ENCODE results near the gene KCNMA1. TPM values are rescaled to one million over a fixed set of nuclear protein-coding genes. Genes with fewer than 3 reads are reported as not detected.

Gene KCNMA1
- total RNA-seq, 2 donors from 2014 or later: 5.9 to 9.3 TPM

GRCh38 chr10:77625379-77625778 is 12.2 kb downstream of the KCNMA1 start:
- no peaks in the 10 kb centered on the region for H3K27me3 ChIP-seq
- no peak overlapping the region for H3K4me3 ChIP-seq
- DNase-seq (no peak), ATAC-seq (no peak)
- H3K4me1 ChIP-seq: no peaks in the 10 kb centered on the region
- intact Hi-C loops (cut with DNase I): no loop called here
- TF ChIP-seq CTCF (IDR thresholded peaks at IDR 0.05): no peak
- TF ChIP-seq POLR2A (IDR thresholded peaks at IDR 0.05): no peak
- no peak overlapping the region for H3K27ac ChIP-seq
- no peaks in the 10 kb centered on the region for H3K9me3 ChIP-seq
- WGBS, 2 donors: 79 to 90% methylated on average over 3 of the region's 3 CpGs
- H3K36me3 ChIP-seq (replicated peaks in 1 of 2; ENCODE audit: insufficient read depth in 1 of 2, low read depth in 2 of 2): no peaks in the 10 kb centered on the region

- Histone ChIP-seq H3K9me3 (no peaks in the 10 kb centered on the region), H3K4me3 (no peak overlapping the region), H3K27ac (peak overlapping the region in 1 of 4 donors; percentile 9), H3K27me3 (no peaks in the 10 kb centered on the region), H3K4me1 (no peaks in the 10 kb centered on the region), H3K36me3 (replicated peaks in 1 of 2; ENCODE audit: insufficient read depth in 1 of 2, low read depth in 2 of 2) (no peaks in the 10 kb centered on the region)
- no peak for DNase-seq
- intact Hi-C loops (cut with DNase I): no loop called here
- 66 to 70% methylated on average over 4 of the region's 4 CpGs for WGBS, 2 donors
- ATAC-seq: no peak
- TF ChIP-seq POLR2A (IDR thresholded peaks at IDR 0.05) (no peak), CTCF (IDR thresholded peaks at IDR 0.05) (no peak)
Observed at GRCh38 chr10:77622889-77623291, 14.7 kb downstream of the KCNMA1 start.

GRCh38 chr10:77620731-77621130 is 16.9 kb downstream of the KCNMA1 start:
- no peak for ATAC-seq
- Histone ChIP-seq H3K4me1 (no peaks in the 10 kb centered on the region), H3K36me3 (replicated peaks in 1 of 2; ENCODE audit: insufficient read depth in 1 of 2, low read depth in 2 of 2) (no peaks in the 10 kb centered on the region), H3K27me3 (no peaks in the 10 kb centered on the region), H3K4me3 (no peak overlapping the region), H3K9me3 (no peaks in the 10 kb centered on the region), H3K27ac (no peak overlapping the region)
- DNase-seq: no peak
- intact Hi-C loops (cut with DNase I): no loop called here
- WGBS, 2 donors: 84 to 92% methylated on average over 6 of the region's 6 CpGs
- TF ChIP-seq CTCF (IDR thresholded peaks at IDR 0.05) (no peak), POLR2A (IDR thresholded peaks at IDR 0.05) (no peak)

- Histone ChIP-seq H3K9me3 (no peaks in the 10 kb centered on the region), H3K27ac (no peak overlapping the region), H3K27me3 (no peaks in the 10 kb centered on the region), H3K36me3 (replicated peaks in 1 of 2; ENCODE audit: insufficient read depth in 1 of 2, low read depth in 2 of 2) (no peaks in the 10 kb centered on the region), H3K4me3 (no peak overlapping the region), H3K4me1 (no peaks in the 10 kb centered on the region)
- ATAC-seq: no peak
- DNase-seq: no peak
- intact Hi-C loops (cut with DNase I): no loop called here
- WGBS, 2 donors: 76 to 79% methylated on average over 12 to 13 of the region's 13 CpGs
- TF ChIP-seq CTCF (IDR thresholded peaks at IDR 0.05): no peak
- TF ChIP-seq POLR2A (IDR thresholded peaks at IDR 0.05): no peak
Observed at GRCh38 chr10:77619964-77620703, 17.5 kb downstream of the KCNMA1 start.

- no peak overlapping the region for H3K27ac ChIP-seq
- no peaks in the 10 kb centered on the region for H3K27me3 ChIP-seq
- intact Hi-C loops (cut with DNase I): no loop called here
Observed at GRCh38 chr10:77618117-77618516, 19.5 kb downstream of the KCNMA1 start.

More at GRCh38 chr10:77618117-77618516, 19.5 kb downstream of the KCNMA1 start:
- no peaks in the 10 kb centered on the region for H3K9me3 ChIP-seq
- ATAC-seq (no peak), DNase-seq (no peak)
- WGBS, 2 donors: 81 to 86% methylated on average over 4 of the region's 4 CpGs
- no peaks in the 10 kb centered on the region for H3K36me3 ChIP-seq (replicated peaks in 1 of 2; ENCODE audit: insufficient read depth in 1 of 2, low read depth in 2 of 2)
- H3K4me1 ChIP-seq: no peaks in the 10 kb centered on the region
- no peak overlapping the region for H3K4me3 ChIP-seq
- no peak for TF ChIP-seq POLR2A (IDR thresholded peaks at IDR 0.05)
- TF ChIP-seq CTCF (IDR thresholded peaks at IDR 0.05): no peak
